Activated CD4-positive, alpha-beta T cell treated with anti-CD3 and anti-CD28 coated beads, Interleukin-2, Interleukin-6, amounts not matched to agents 100 ng/mL and 50 ng/mL, durations not matched to agents 16 hours and 8 hours (primary cell): ENCODE measurements around the gene RGN.
A peak's percentile ranks its signal among the peaks of the same experiment; 100 is the strongest.
"Not testable (repeated sequence)": the region's sequence is repeated elsewhere in the genome, so short reads cannot be mapped to it uniquely, and the experiment has no call there.

Experiments used
- DNase-seq: peaks from one replicate; pipeline ENCODE4 v3.0.0-alpha.2; 2020

The RGN gene

DNA sequence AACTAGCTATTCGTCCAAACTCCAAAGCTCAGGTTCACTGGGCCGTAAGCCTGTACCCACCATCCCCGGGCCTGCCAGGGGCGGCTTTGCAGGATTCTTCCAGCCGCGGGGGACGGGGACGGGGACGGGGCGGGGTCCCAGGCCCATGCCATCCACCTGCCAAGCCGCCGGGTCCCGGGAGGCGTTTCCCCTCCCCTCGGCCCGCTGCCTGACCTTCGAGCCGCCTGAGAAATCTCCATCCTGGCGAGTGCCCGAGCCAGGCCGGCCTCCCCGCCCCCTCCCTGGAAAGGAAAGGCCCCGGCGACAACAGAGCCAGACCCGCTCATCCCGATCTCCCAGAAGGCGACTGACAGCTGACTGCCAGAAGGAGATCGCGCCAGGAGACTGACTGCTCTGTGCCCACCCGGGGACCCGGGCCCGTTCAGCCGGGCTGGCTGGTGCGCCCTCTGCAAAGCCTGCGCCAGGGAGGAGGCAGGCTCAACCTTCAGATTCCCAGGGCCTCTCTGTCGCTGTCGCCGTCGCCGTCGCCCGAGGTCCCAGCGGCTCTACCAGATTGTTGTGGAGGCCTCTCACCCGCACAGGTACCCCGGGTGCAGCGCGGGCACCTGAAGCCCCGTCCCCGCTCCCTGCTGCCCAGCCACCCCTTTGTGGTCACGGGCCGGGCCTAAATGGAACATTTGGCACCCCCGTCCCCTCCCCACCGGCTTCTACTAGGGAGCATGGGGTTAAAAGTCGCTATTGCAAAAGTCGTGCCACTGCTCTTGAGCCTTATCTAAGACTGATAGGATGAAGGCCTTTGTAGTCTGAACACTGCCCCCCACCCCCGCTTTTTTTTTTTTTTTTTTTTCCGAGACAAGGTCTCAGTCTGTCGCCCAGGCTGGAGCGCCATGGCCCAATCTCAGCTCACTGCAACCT is at the start of gene RGN:
Gene RGN, plus strand, starts transcription at position 315 of the 915 bp plus-strand sequence. CDS start 2,702 bp downstream, outside the sequence.
- no peak for DNase-seq

DNA sequence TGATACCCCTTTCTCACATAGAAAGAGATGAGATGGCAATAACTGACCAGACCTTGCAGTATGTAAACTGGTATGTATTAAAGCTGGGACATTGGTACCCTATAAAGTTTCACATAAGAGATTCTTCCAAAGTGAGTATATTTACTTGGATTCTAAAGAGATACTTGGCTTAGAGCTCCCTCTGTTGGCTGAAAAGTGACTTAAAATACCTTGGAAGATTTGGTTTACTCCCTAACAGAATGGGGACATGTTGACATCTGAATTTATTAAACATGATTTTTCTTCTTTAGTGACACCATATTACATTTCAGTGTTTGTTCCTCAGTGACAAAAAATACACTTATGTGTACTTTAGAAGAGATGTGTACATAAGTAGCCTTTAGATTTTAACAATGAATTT is 47.9 kb upstream of the RGN start:
- peak; percentile 62 for DNase-seq

DNA sequence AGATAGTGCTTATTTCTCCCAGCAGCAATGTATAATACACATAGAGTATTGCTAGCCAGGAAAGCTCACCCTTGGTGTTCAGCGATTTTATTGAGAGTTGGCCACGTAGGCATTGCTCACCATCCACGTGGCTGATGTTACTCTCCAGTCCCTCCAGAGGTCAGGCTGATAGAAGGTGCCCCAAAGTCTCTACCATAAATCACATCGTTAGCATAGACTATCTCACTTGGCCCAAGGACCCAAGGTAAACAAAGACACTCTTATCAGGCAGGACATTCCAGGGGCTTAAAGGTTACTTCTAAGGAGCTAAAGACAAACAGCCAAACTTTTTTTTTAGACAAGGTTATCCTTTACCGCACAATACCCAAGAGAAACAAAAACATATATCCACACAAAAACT is 30.3 kb upstream of the RGN start:
- DNase-seq: no peak

DNA sequence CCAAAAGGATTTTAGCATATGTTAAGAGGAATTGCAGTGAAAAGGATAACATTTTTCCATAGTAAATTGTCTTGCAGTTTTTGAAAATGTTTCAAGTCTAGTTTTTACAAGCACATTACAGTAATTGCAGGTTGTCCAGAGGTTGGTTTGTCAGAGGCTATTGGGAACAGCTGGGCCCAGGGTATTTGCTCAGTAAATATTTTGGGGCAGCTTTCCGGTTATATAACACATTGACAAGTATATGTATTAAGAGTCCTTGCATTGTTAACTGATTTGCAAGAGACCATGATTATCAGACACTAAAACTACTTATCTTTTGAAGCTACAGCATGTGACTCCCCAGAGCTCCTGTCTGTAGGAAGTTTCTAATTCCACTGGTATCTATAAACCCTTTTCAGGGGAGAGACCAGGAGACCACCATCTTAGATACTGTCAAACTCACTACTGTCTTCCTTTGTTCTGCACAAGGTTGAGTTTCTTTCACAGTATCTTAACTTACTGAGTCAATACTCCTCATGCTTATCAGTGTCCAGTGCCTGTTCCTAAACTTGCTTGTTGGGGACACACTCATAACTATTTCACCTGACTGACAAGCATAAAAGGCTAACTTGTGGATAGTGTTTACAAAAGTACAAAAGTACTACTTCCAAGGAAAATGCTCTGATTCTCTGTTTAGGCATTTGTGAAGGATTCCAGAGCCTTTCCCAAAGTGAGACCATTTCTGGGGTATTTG is 18.9 kb upstream of the RGN start:
- DNase-seq: no peak

DNA sequence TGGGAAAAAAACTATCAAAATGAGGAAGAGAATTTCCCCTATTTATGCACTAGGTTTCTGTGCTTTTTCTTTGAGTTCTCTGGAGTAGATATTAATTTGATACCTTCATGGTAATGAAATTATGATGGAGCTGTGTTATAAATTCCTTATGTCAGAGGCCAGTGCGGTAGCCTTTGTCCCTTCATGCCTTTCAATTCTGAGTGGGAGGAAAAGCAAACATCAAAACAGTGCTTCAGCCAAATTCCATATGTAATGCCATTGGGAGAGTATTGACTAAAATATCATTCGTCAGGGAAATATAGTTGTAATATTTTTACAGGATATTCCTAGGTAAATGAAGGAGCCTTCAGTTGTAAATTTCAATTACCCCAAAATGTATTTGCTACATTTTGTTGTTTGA is 17.5 kb upstream of the RGN start:
- no peak for DNase-seq

DNA sequence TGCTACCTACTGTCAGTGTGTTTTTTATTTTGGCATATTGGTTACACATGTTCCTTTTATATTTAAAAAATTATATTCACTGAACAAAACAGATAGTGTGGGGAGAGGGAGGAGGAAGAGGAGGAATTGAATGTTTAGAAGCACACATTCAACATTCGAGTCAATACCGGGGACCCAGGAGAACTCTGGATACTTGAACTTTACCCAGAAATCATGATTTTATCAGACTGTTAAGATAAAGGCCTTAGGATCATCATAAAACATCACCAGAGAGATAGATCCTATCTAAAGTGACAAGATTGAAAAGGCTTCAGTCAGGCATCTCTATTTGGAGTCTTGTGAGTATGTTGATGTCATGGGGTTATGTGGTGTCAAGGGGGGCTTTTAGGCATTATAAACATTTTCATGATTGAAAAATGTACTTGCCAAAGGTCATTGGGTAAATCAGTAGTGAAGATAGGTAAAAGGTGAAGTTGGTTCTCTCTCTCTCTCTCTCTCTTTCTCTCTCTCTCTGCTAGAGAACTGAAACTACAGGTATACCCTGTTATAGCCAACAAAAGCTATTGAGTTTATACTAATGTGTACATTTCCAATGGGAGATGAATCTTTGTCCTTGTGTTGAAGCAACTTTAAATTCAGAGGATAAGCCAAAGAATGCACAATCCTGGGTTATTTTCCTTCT is 16.9 kb upstream of the RGN start:
- no peak for DNase-seq

DNA sequence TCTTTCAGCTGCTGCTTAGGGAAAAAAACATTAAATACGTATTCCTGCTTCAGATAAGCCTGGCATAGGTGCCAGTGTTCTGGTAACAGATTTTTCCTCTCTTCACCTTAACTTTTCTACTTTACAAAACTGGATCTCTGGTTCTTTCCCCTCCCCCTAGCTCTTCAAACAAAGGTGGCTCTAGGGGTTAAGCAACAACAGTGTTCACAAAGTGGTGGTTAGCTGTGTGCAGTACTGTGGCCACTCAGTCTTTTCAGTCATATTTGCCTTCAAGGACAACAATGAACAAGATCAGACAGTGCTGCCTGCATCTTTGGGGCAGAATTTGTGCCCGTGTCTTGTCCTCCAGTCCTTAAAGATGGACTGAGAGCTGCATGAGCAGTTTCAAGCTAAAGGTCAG is 15.1 kb upstream of the RGN start:
- no peak for DNase-seq

DNA sequence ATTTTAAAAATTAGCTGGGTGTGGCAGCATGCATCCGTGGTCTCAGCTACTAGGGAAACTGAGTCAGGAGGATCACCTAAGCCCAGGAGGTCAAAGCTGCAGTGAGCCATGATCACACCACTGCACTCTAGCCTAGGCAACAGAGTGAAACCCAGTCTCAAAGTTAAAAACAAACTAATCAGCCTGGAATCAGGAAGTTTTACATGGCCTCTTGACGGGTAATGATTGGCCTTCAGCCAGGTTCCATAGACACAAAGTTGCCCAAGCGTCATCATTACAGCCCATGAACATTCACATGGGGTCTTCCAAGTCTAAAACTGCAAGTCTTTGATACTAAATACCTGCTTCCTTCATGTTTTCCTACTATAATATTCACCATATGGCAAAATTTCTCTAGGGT is 10.0 kb upstream of the RGN start:
- DNase-seq: no peak

DNA sequence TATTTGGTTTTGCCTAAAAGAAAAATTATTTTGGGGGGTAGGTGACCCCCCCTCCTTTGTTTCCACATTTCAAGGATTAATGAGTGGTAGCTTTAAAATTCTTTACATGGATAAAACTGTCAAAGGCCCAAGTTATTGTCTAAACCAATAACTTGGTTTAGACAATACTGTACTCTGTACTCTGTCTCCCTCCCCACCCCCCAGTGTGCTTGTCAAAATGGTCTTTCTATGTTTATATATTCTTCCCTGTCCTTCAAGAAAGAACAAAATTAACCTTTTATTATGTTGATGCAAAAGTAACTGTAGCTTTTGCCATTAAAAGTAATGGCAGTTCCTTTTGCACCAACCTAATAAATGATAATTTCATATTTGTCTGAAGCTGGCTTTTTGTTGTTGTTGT is 9.5 kb upstream of the RGN start:
- no peak for DNase-seq

DNA sequence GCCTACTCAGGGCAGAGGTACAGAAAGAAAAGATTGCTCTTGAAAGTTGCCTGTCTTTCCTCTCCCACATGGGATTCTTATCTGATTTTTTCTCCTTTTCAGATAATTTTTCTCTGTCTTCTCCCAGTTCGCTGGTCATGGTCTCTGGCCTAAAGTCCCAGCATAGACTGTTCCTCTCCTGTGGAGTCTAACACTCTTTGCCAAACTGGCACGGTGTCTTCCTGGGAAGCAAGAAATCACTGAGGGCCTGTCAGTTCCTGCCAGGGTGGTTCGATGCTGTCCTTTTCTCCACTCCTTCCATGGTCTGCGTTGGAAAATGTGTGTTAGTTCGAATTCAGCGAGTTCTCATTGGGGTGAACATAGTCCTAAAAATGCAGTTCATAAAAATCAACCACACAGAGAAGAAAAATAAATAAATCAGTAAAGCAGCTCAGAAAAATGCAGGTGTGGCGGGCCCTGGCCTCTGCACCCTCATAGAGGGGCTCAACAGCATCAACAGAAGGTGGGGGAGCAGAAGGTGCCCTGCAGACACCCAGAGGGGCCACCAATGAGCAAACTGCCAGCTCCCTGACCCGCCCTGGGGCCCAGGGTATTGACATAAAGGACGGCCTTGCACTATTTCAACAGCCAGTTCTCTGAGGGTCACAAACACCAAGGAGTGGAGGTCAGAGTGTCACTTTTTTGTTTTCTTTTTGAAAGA is 2.1 kb downstream of the RGN start:
- DNase-seq: no peak

DNA sequence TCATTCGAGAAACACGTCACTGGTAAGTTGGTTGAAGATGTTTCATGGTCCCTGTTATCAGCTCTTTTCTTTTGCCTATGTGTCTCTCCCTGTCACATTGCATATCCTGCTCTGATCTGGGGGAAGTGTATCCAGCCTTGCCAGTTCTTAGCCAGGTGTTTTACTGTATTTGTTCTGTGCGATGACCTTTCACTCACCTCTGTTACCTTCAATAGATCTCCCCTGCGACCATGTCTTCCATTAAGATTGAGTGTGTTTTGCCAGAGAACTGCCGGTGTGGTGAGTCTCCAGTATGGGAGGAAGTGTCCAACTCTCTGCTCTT is 2.6 kb downstream of the RGN start:
- no peak for DNase-seq

DNA sequence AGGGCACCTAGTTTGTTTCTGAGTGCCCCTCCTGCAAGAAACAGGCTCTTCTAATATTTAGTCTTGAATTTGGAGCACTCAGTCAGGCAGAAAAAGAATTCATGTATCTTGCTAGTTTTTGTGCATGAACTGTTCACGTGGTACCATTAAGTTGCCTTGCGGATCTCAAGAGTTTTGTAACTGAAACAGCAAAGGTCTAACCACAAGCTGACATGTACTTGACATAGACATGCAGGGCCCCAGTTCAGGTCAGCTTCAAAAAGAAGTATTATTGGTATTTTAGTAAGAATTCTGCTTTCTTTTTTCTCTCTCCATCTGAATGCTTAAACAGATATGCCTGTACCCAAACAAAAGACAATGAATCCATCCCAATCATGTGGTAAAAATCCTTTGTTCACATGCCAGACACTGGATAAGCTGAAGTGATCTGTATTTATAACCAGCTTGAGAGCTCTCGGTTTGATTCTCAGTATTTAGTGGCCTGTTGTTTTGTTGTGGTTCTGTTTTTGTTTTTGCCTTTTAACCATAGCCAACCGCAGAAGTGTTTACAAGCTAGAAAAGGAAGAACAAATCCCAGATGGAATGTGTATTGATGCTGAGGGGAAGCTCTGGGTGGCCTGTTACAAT is 13.0 kb downstream of the RGN start:
- DNase-seq: peak; percentile 7

DNA sequence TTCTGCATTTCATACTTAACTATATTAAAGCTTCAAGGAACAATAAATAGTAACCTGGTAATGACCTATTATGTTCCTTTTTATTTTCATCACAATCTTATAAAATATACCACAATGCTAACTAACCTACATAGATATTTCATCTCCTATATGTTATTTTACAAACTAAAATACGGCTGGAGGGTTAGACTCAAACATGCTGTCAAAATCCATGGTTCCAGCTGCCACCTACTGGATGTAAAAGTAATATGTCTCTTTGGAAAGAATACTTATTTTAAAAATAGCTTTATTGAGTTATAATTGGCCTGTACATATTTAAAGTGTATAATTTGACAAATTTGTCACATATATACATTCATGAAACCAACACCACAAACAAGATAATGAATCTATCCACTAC is 15.0 kb downstream of the RGN start:
- DNase-seq: peak; percentile 33

DNA sequence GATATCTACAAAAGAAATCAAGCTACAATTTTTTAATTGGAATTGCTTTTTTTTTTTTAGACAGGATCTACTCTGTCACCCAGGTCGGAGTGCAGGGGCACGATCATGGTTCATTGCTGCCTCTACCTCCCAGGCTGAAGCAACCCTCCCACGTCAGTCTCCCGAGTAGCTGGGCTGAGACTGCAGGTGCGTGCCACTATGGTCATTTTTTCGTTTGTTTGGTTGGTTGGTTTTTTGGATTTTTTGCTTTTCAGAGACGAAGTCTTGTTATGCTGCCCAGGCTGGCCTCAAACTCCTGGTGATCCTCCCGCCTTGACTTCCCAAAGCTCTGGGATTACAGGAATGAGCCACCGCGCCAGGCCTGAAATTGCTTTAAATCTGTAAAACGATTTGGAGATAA is 15.6 kb downstream of the RGN start:
- no peak for DNase-seq

DNA sequence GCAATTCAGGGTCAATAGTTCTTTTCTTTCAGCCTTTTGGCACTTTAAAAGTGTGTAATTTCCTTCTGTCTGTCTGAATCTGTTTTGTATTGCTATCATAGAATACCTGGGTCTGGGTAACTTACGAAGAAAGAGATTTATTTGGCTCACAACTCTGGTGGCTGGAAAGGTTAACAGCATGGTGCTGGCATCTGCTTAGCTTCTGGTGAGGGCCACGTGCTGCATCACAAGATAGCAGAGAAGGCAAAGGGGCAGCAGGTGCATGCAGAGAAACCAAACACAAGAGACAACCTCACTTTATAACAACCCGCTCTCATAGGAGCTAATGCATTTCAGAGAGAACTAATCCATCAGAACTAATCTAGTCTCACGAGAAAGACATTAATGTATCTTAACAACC is 18.8 kb downstream of the RGN start:
- no peak for DNase-seq

DNA sequence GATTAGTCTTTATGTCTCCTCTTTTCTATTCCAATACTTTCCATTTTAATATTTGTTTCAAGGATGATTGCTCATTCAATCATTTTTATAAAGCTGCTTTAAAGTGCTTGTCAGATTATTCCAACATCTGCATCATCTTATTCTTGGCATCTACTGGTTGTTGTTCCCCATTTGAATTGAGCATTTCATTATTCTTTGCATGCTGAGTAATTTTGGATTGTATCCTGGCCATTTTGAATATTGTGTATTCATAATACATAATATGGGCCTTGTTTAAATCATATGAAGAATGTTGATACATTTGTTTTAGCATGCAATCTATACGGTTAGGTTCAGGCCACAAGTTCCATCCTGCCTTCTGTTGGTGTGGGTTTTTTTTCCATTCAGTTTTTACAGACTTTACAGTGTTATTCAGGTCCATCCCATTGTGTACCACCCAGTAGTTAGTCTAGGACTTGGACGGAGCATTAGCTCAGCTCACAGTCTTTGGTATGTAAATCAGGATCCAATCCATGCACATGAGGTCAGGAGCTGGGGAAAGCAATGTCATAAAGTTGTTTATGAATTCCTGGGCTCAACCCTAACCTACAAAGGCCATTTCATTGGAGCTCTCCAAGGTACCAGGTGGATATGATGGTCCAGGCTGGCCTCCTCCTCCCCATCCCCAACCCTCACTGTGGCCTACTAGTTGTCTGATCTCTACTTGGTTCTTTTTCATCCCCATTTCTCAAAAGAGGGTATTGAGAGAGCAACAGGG is 20.3 kb downstream of the RGN start:
- DNase-seq: no peak

DNA sequence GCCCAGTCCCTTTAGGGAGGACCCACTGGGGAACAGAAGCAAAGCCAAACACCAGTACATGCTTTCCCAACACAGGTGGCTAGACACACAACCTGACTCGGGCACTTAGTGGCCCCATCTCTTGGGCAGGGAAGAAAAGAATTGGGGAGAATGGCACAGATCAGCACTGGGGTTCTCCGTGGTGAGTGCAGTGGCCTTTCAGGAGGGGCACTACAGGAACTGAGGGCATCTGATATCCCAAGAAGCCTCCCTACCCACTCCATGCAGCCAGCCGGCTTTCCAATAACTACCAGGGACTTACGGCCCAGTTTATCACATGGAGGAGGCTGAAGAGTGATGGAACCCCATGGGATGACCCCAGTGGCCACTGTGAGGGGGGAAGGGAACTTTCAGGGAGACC is 23.0 kb downstream of the RGN start:
- no peak for DNase-seq

DNA sequence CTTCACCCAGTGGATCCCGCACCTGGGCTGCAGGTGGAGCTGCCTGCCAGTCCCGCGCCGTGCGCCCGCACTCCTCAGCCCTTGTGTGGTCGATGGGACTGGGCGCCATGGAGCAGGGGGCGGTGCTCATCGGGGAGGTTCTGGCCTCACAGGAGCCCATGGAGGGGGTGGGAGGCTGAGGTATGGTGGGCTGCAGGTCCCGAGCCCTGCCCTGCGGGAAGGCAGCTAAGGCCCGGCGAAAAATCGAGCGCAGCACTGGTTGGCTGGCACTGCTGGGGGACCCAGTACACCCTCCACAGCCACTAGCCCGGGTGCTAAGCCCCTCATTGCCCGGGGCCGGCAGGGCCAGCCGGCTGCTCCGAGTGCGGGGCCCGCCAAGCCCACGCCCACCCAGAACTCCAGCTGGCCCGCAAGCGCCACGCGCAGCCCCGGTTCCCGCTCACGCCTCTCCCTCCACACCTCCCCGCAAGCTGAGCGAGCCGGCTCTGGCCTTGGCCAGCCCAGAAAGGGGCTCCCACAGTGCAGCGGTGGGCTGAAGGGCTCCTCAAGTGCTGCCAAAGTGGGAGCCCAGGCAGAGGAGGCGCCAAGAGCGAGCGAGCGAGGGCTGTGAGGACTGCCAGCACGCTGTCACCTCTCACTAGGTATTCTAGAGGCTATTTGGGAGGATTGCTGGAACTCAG is 32.8 kb downstream of the RGN start:
- DNase-seq: not testable (repeated sequence)

DNA sequence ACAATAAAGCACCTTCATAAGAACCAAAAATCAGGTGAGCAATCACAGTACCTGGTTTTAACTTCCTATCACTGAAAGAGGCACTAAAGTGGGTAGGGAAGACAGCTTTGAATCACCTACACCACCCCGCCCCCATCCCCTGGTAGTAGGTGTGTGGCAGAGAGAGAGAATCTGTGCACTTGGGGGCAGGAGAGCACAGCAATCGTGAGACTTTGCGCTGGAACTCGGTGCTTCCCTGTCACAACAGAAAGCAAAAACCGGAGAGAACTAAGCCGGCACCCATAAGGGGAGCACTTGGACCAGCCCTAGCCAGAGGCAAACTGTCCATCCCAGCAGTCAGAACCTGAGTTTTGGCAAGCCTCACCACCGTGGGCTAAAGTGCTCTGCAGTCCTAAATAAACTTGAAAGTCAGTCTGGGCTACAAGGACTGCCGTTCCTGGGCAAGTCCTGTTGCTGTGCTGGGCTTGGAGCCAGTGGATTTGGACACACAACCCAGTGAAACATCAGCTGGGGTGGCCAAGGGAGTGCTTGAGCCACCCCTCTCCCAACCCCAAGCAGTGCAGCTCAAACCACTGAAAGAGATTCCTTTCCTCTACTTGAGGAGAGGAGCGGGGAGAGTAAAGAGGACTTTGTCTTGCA is 34.2 kb downstream of the RGN start:
- DNase-seq: no peak

DNA sequence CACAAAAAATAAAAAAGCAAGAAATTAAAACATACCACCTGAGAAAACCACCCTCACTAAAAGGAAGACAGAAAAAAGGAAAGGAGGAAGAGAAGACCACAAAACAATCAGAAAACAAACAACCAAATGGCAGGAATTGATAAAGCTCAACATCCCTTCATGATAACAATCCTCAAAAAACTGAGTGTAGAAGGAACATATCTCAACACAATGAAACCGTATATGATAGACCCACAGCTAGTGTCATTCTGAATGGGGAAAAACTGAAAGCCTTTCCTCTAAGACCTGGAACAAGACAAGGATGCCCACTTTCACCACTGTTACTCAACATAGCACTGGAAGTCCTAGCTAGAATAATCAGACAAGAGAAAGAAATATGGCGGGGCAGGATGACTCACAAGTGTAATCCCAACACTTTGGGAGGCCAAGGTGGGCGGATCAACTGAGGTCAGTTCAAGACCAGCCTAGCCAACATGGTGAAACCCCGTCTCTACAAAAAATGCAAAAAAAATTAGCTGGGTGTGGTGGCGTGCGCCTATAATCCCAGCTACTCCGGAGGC is 38.4 kb downstream of the RGN start:
- DNase-seq: not testable (repeated sequence)
